RWPE1 (cell line): ENCODE measurements around the gene NKD1.

Source experiments
- CTCF ChIA-PET: fragments of 350-600 bp; sonication (Branson Sonifier 250); formaldehyde crosslinking; extraction: SDS; loops from one replicate; lab custom pipeline; 2021; lab: Yijun Ruan, JAX
- POLR2A ChIA-PET: fragments of 400-600 bp; formaldehyde crosslinking; extraction: SDS; loops from one replicate; lab custom pipeline; 2020; ENCODE audit warnings: antibody characterized with exemption; ENCODE audit not compliant: low non-redundant PET; lab: Yijun Ruan, JAX
- DNase-seq: peaks from one replicate; pipeline ENCODE4 v3.0.0; 2012; ENCODE audit warnings: low spot score
- H3K27ac ChIP-seq: fragments of 450-650 bp; 2 replicates; pipeline ENCODE4 v1.5.1; 2017
- TF ChIP-seq, protein P1 (sequence below): fragments of 450-650 bp; conservative IDR thresholded peaks from 2 replicates; pipeline ENCODE4 v1.5.1; 2017; ENCODE audit warnings: low read depth, mild to moderate bottlenecking

The NKD1 gene

GRCh38 chr16:50636753-50637374 is 88.7 kb downstream of the NKD1 start:
- no peak overlapping the region for H3K27ac ChIP-seq
- no peak for DNase-seq
- POLR2A ChIA-PET: no interaction called here
- TF ChIP-seq, protein P1, sequence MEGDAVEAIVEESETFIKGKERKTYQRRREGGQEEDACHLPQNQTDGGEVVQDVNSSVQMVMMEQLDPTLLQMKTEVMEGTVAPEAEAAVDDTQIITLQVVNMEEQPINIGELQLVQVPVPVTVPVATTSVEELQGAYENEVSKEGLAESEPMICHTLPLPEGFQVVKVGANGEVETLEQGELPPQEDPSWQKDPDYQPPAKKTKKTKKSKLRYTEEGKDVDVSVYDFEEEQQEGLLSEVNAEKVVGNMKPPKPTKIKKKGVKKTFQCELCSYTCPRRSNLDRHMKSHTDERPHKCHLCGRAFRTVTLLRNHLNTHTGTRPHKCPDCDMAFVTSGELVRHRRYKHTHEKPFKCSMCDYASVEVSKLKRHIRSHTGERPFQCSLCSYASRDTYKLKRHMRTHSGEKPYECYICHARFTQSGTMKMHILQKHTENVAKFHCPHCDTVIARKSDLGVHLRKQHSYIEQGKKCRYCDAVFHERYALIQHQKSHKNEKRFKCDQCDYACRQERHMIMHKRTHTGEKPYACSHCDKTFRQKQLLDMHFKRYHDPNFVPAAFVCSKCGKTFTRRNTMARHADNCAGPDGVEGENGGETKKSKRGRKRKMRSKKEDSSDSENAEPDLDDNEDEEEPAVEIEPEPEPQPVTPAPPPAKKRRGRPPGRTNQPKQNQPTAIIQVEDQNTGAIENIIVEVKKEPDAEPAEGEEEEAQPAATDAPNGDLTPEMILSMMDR: no peak
- CTCF ChIA-PET: no interaction called here

GRCh38 chr16:50637716-50638602 is 89.8 kb downstream of the NKD1 start:
- CTCF ChIA-PET: no interaction called here
- TF ChIP-seq, protein P1: no peak
- no peak overlapping the region for H3K27ac ChIP-seq
- POLR2A ChIA-PET: no interaction called here
- no peak for DNase-seq

GRCh38 chr16:50638816-50639670 is 90.8 kb downstream of the NKD1 start:
- DNase-seq: no peak
- CTCF ChIA-PET: no interaction called here
- no peak overlapping the region for H3K27ac ChIP-seq
- TF ChIP-seq, protein P1: no peak
- POLR2A ChIA-PET: no interaction called here

DNA sequence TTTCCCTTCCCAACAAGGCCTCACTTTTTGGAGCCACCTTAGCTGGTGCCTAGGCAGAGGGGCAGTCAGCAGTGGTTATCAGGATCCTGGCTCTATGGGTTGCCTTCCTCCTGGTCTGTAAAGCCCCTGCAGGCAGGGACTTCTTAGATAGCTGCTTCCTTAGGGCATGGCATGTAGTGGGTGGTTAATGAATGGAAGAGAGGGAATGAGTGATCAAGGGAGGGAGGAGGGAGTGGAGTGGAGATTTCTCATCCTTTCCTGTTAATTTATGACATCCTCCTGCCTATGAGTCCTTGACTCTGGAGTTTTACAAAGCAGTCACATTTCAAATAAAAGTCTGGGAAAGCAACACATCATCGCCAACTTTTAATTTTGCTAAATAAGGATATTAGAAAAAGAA is 92.2 kb downstream of the NKD1 start:
- H3K27ac ChIP-seq: no peak overlapping the region
- TF ChIP-seq, protein P1: no peak
- DNase-seq: no peak
- ChIA-PET CTCF (interaction anchor here (0.6 kb wide), 2 partner anchors 10 to 93 kb away, joined by 3 read pairs; no protein-coding TSS in a partner anchor), POLR2A (no interaction called here)

DNA sequence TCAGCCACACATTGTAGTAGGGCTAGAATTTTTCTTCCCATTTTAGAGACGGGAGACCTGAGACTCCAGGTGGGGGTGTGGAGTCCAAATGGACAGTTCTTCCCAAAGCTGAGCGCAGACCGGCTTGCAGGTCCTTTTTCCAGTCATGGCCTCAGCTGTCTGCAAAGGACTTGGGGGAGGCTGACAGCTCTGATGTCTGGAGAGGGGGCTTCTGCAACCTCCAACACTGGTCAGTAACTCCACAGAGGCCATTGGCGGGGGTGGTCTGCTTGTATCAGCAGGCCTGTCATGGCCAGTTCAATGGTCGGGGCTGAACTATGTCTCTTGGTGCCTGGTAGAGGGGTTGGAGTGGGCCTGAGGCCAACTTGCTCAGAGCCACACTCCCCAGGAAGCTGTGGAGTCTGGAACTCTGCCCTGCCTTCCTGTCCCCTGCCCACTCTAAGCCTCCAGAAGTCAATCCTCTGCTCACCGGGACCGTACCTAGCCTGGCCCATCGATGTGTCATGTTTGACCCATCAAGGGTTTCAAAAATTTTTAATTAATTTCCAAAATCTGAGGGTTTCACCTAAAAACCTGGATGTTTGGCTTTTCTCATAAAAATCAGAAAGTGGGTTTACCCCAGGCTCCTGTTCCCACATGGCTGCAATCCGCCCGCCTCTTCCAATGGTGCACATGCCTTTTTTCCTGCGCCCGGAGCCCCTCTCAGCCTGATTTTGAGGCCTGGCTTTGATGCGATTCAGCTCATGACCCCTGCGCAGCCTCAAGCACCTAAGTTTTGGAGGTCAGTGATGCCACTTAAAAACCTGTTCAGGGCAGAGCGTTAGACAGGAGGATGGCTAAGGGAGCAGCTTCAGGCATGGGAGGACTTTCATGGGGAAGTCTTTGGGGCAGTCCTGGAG is 93.0 kb downstream of the NKD1 start:
- no peak for DNase-seq
- TF ChIP-seq, protein P1: no peak
- POLR2A ChIA-PET: no interaction called here
- CTCF ChIA-PET: no interaction called here
- no peak overlapping the region for H3K27ac ChIP-seq
